Neural cell (in vitro differentiated cells): ENCODE measurements around the gene FOXQ1. TPM values are rescaled to one million over a fixed set of nuclear protein-coding genes. Genes with fewer than 3 reads are reported as not detected.

Experiments used
- H2AFZ ChIP-seq: fragments of 200-600, 300-800 bp; sonication (generic), shearing (Covaris generic); 2 replicates; pipeline ENCODE4 v1.6.0; 2014; ENCODE audit warnings: low read depth, mild to moderate bottlenecking, antibody characterized with exemption, low read length, moderate library complexity
- H3F3A ChIP-seq: fragments of 200-600 bp; shearing (Covaris generic); 2 replicates; pipeline ENCODE4 v1.6.1; 2016; ENCODE audit warnings: mild to moderate bottlenecking, moderate library complexity, mixed read lengths, antibody characterized with exemption, low read length; ENCODE audit not compliant: insufficient read depth, poor library complexity, severe bottlenecking
- H3K27ac ChIP-seq: fragments of 200-600, 300-800 bp; sonication (generic), shearing (Covaris generic); 2 replicates; pipeline ENCODE4 v1.5.1; 2014; ENCODE audit warnings: mild to moderate bottlenecking, low read length, moderate library complexity
- H3K27me3 ChIP-seq: fragments of 300-800, 200-600 bp; sonication (generic), shearing (Covaris generic); 2 replicates; pipeline ENCODE4 v1.6.0; 2014; ENCODE audit warnings: mild to moderate bottlenecking, low read depth, low read length, moderate library complexity; ENCODE audit not compliant: insufficient read depth
- H3K36me3 ChIP-seq: fragments of 300-800, 200-600 bp; sonication (generic), shearing (Covaris generic); 2 replicates; pipeline ENCODE4 v1.5.1; 2014; ENCODE audit warnings: mild to moderate bottlenecking, antibody characterized with exemption, low read length, moderate library complexity; ENCODE audit not compliant: insufficient read depth
- H3K4me2 ChIP-seq: fragments of 300-800, 200-600 bp; sonication (generic), shearing (Covaris generic); 2 replicates; pipeline ENCODE4 v1.6.0; 2014; ENCODE audit warnings: mild to moderate bottlenecking, low read length
- H3K4me3 ChIP-seq: fragments of 300-800, 200-600 bp; sonication (generic), shearing (Covaris generic); 2 replicates; pipeline ENCODE4 v1.5.1; 2014; ENCODE audit warnings: mild to moderate bottlenecking, low read length, moderate library complexity
- H3K79me2 ChIP-seq: fragments of 200-600 bp; shearing (Covaris generic); replicated peaks from 2 replicates; pipeline ENCODE4 v1.6.0; 2014; ENCODE audit warnings: mild to moderate bottlenecking, low read length, moderate library complexity; ENCODE audit not compliant: insufficient read depth
- H3K9ac ChIP-seq: fragments of 300-800, 200-600 bp; sonication (generic), shearing (Covaris generic); 2 replicates; pipeline ENCODE4 v1.6.1; 2016; ENCODE audit warnings: mild to moderate bottlenecking, low read length, mixed read lengths
- H3K9me2 ChIP-seq: fragments of 200-600 bp; shearing (Covaris generic); 2 replicates; pipeline ENCODE4 v1.6.1; 2016; ENCODE audit warnings: mild to moderate bottlenecking, low read length, mixed read lengths; ENCODE audit not compliant: insufficient read depth
- H3K9me3 ChIP-seq: fragments of 200-600, 300-800 bp; sonication (generic), shearing (Covaris generic); 2 replicates; pipeline ENCODE4 v1.6.1; 2016; ENCODE audit warnings: mild to moderate bottlenecking, mixed run types, low read length, moderate library complexity, mixed read lengths
- H4K20me1 ChIP-seq: fragments of 200-600 bp; shearing (Covaris generic); 2 replicates; pipeline ENCODE4 v1.6.1; 2016; ENCODE audit warnings: mild to moderate bottlenecking, mixed run types; ENCODE audit not compliant: insufficient read depth
- EP300 ChIP-seq: fragments of 450-650 bp; conservative IDR thresholded peaks from 2 replicates; pipeline ENCODE4 v1.6.1; 2014; ENCODE audit warnings: antibody characterized with exemption, mild to moderate bottlenecking, moderate library complexity; ENCODE audit not compliant: poor library complexity, severe bottlenecking
- EZH2 ChIP-seq: fragments of 200-600, 300-800 bp; shearing (Covaris generic), sonication (generic); IDR thresholded peaks from 2 replicates; pipeline ENCODE4 v1.6.1; 2014; ENCODE audit warnings: antibody characterized with exemption, low read length, borderline replicate concordance, mild to moderate bottlenecking; ENCODE audit not compliant: insufficient read depth, poor library complexity, severe bottlenecking
- MXI1 ChIP-seq: fragments of 450-650 bp; conservative IDR thresholded peaks from 2 replicates; pipeline ENCODE4 v1.6.1; 2014; ENCODE audit warnings: antibody characterized with exemption, mild to moderate bottlenecking; ENCODE audit not compliant: poor library complexity, severe bottlenecking
- POLR2AphosphoS5 ChIP-seq: IDR thresholded peaks from 2 replicates; pipeline ENCODE4 v1.6.1; 2012
- RAD21 ChIP-seq: fragments of 450-650 bp; conservative IDR thresholded peaks from 2 replicates; pipeline ENCODE4 v1.6.1; 2014; ENCODE audit warnings: antibody characterized with exemption, mild to moderate bottlenecking, moderate library complexity
- SMC3 ChIP-seq: fragments of 450-650 bp; conservative IDR thresholded peaks from 2 replicates; pipeline ENCODE4 v1.6.1; 2014; ENCODE audit warnings: antibody characterized with exemption, mild to moderate bottlenecking, moderate library complexity; ENCODE audit not compliant: poor library complexity
- TAF1 ChIP-seq: IDR thresholded peaks from 2 replicates; pipeline ENCODE4 v1.6.1; 2012; ENCODE audit warnings: low read depth
- polyA plus RNA-seq: library from polyadenylated mRNA; depleted of rRNA; stranded (reverse); fragments of >200 nt; gene quantifications from 2 replicates; pipeline ENCODE4 v1.2.3, GENCODE V29; 2014
- TF ChIP-seq, protein P1 (sequence below): fragments of 450-650 bp; IDR thresholded peaks from 2 replicates; pipeline ENCODE4 v1.5.1; 2014; ENCODE audit warnings: antibody characterized with exemption, mild to moderate bottlenecking, moderate library complexity; ENCODE audit not compliant: poor library complexity, severe bottlenecking
- TF ChIP-seq, protein P2 (sequence below): IDR thresholded peaks from 2 replicates; pipeline ENCODE4 v1.6.1; 2012; ENCODE audit warnings: borderline replicate concordance

The FOXQ1 gene
- polyA plus RNA-seq, 1 donor from 2014 or later = not detected

DNA sequence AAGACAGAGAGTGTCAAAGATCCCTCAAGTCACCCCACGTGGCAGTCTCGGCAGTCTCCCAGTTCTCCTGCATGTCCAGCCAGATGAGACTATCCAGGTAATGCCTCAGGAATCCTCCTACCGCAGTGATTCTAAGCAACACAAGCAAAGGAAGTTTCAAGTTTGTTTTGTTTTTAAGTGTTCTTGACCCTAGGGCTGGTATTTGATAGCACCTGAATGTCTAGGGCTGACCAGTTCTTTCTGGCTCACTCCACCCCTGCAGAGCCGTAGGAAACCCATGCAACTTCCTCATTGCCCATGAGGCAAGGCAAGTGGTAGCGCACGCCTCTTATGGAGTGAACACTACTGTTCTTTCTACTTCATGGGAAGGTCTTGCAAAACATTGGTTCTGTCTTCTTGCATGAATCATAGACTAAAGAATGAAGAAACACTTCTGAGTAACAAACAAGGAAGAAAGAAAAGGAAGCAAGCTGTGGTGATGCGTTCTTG lies 24.8 kb upstream of the FOXQ1 start:
- Histone ChIP-seq H3K9me2 (no peaks in the 10 kb centered on the region), H3K9ac (no peak overlapping the region), H2AFZ (no peak overlapping the region), H3K9me3 (no peaks in the 10 kb centered on the region), H3K27me3 (no peaks in the 10 kb centered on the region), H3K4me3 (no peak overlapping the region), H3K79me2 (no peaks in the 10 kb centered on the region), H3K36me3 (no peaks in the 10 kb centered on the region), H3K4me2 (no peak overlapping the region), H3F3A (no peaks in the 10 kb centered on the region), H4K20me1 (no peaks in the 10 kb centered on the region), H3K27ac (no peak overlapping the region)
- TF ChIP-seq EZH2 (no peak), MXI1 (no peak), TAF1 (no peak), EP300 (no peak), SMC3 (no peak), RAD21 (no peak), POLR2AphosphoS5 (no peak)
- TF ChIP-seq, protein P1, sequence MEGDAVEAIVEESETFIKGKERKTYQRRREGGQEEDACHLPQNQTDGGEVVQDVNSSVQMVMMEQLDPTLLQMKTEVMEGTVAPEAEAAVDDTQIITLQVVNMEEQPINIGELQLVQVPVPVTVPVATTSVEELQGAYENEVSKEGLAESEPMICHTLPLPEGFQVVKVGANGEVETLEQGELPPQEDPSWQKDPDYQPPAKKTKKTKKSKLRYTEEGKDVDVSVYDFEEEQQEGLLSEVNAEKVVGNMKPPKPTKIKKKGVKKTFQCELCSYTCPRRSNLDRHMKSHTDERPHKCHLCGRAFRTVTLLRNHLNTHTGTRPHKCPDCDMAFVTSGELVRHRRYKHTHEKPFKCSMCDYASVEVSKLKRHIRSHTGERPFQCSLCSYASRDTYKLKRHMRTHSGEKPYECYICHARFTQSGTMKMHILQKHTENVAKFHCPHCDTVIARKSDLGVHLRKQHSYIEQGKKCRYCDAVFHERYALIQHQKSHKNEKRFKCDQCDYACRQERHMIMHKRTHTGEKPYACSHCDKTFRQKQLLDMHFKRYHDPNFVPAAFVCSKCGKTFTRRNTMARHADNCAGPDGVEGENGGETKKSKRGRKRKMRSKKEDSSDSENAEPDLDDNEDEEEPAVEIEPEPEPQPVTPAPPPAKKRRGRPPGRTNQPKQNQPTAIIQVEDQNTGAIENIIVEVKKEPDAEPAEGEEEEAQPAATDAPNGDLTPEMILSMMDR = no peak
- TF ChIP-seq, protein P2, sequence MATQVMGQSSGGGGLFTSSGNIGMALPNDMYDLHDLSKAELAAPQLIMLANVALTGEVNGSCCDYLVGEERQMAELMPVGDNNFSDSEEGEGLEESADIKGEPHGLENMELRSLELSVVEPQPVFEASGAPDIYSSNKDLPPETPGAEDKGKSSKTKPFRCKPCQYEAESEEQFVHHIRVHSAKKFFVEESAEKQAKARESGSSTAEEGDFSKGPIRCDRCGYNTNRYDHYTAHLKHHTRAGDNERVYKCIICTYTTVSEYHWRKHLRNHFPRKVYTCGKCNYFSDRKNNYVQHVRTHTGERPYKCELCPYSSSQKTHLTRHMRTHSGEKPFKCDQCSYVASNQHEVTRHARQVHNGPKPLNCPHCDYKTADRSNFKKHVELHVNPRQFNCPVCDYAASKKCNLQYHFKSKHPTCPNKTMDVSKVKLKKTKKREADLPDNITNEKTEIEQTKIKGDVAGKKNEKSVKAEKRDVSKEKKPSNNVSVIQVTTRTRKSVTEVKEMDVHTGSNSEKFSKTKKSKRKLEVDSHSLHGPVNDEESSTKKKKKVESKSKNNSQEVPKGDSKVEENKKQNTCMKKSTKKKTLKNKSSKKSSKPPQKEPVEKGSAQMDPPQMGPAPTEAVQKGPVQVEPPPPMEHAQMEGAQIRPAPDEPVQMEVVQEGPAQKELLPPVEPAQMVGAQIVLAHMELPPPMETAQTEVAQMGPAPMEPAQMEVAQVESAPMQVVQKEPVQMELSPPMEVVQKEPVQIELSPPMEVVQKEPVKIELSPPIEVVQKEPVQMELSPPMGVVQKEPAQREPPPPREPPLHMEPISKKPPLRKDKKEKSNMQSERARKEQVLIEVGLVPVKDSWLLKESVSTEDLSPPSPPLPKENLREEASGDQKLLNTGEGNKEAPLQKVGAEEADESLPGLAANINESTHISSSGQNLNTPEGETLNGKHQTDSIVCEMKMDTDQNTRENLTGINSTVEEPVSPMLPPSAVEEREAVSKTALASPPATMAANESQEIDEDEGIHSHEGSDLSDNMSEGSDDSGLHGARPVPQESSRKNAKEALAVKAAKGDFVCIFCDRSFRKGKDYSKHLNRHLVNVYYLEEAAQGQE = no peak

DNA sequence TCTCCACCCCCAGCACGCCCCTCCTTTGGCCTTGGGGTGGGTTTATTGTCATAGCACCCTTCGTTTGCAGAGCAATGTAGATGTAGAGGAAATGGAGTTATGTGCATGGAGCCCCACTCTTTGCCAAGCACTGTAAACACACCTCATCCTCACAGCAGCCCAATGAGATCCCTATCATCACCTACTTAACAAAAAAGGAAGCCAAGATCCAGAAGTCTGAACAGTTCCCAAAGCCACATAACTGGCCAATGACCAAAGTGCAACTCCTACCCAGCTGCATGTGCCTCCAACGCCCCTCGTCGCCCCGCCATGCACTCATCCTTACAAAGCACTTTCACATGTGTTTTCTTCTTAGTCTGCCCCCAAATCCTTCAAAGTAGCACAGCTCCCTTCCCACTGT lies 21.8 kb upstream of the FOXQ1 start:
- Histone ChIP-seq H3K4me2 (no peak overlapping the region), H4K20me1 (no peaks in the 10 kb centered on the region), H3K27me3 (no peaks in the 10 kb centered on the region), H3F3A (no peaks in the 10 kb centered on the region), H3K36me3 (no peaks in the 10 kb centered on the region), H3K9ac (no peak overlapping the region), H2AFZ (no peak overlapping the region), H3K27ac (no peak overlapping the region), H3K4me3 (no peak overlapping the region), H3K9me2 (no peaks in the 10 kb centered on the region), H3K9me3 (no peaks in the 10 kb centered on the region), H3K79me2 (no peaks in the 10 kb centered on the region)
- TF ChIP-seq, protein P1 = no peak
- TF ChIP-seq RAD21 = no peak
- TF ChIP-seq SMC3 = no peak
- TF ChIP-seq POLR2AphosphoS5 = no peak
- TF ChIP-seq EP300 = no peak
- TF ChIP-seq TAF1 = no peak
